ENCODE measurements around the gene DNAJC3.
"Not testable (repeated sequence)": the region's sequence is repeated elsewhere in the genome, so short reads cannot be mapped to it uniquely, and the experiment has no call there.

DNAJC3 gene

GRCh38 chr13:95644601-95645052, 32.3 kb upstream of the DNAJC3 start, which contains the start of gene DZIP1:
TSS of gene DZIP1 (minus strand) at chr13:95644706. CDS start at chr13:95642029, 2,677 bp downstream.
- in situ Hi-C loops (cut with HindIII; ENCODE audit: low pct_unique_long_range_greater_than_20kb, low sequenced_read_pairs), result no loop called here
- DNase-seq (ENCODE audit: low read depth in 1 of 2, low spot score in 1 of 2), result no peak
- no peak for TF ChIP-seq JUND (IDR thresholded peaks at IDR 0.05; ENCODE audit: low read depth)

- TF ChIP-seq JUND (IDR thresholded peaks at IDR 0.05; ENCODE audit: low read depth), result no peak
- in situ Hi-C loops (cut with HindIII; ENCODE audit: low pct_unique_long_range_greater_than_20kb, low sequenced_read_pairs), result no loop called here
- DNase-seq (ENCODE audit: low read depth in 1 of 2, low spot score in 1 of 2), result no peak
Observed at GRCh38 chr13:95647321-95647720, 29.6 kb upstream of the DNAJC3 start.

GRCh38 chr13:95650696-95651095, 26.2 kb upstream of the DNAJC3 start:
- in situ Hi-C loops (cut with HindIII; ENCODE audit: low pct_unique_long_range_greater_than_20kb, low sequenced_read_pairs), result no loop called here
- no peak for TF ChIP-seq JUND (IDR thresholded peaks at IDR 0.05; ENCODE audit: low read depth)
- no peak for DNase-seq (ENCODE audit: low read depth in 1 of 2, low spot score in 1 of 2)

- TF ChIP-seq JUND (IDR thresholded peaks at IDR 0.05; ENCODE audit: low read depth), result no peak
- in situ Hi-C loops (cut with HindIII; ENCODE audit: low pct_unique_long_range_greater_than_20kb, low sequenced_read_pairs), result no loop called here
Observed at GRCh38 chr13:95652244-95652764, 24.6 kb upstream of the DNAJC3 start.

GRCh38 chr13:95652821-95653220, 24.1 kb upstream of the DNAJC3 start:
- no peak for TF ChIP-seq JUND (IDR thresholded peaks at IDR 0.05; ENCODE audit: low read depth)
- DNase-seq (ENCODE audit: low read depth in 1 of 2, low spot score in 1 of 2), result no peak
- in situ Hi-C loops (cut with HindIII; ENCODE audit: low pct_unique_long_range_greater_than_20kb, low sequenced_read_pairs), result no loop called here

More at GRCh38 chr13:95652244-95652764, 24.6 kb upstream of the DNAJC3 start:
- DNase-seq (ENCODE audit: low read depth in 1 of 2, low spot score in 1 of 2), result no peak

- no peak for DNase-seq (ENCODE audit: low read depth in 1 of 2, low spot score in 1 of 2)
- in situ Hi-C loops (cut with HindIII; ENCODE audit: low pct_unique_long_range_greater_than_20kb, low sequenced_read_pairs), result no loop called here
- TF ChIP-seq JUND (IDR thresholded peaks at IDR 0.05; ENCODE audit: low read depth), result no peak
Observed at GRCh38 chr13:95656386-95657015, 20.4 kb upstream of the DNAJC3 start.

GRCh38 chr13:95659500-95659899, 17.4 kb upstream of the DNAJC3 start:
- in situ Hi-C loops (cut with HindIII; ENCODE audit: low pct_unique_long_range_greater_than_20kb, low sequenced_read_pairs), result no loop called here
- no peak for DNase-seq (ENCODE audit: low read depth in 1 of 2, low spot score in 1 of 2)
- TF ChIP-seq JUND (IDR thresholded peaks at IDR 0.05; ENCODE audit: low read depth), result no peak

- peak in 1 of 2 experiments; percentile 53 for DNase-seq (ENCODE audit: low read depth in 1 of 2, low spot score in 1 of 2)
- in situ Hi-C loops (cut with HindIII; ENCODE audit: low pct_unique_long_range_greater_than_20kb, low sequenced_read_pairs), result no loop called here
Observed at GRCh38 chr13:95660981-95661581, 15.9 kb upstream of the DNAJC3 start.

GRCh38 chr13:95667235-95667634, 9.7 kb upstream of the DNAJC3 start:
- DNase-seq (ENCODE audit: low read depth in 1 of 2, low spot score in 1 of 2); in situ Hi-C loops (cut with HindIII; ENCODE audit: low pct_unique_long_range_greater_than_20kb, low sequenced_read_pairs): not testable (repeated sequence)

More at GRCh38 chr13:95660981-95661581, 15.9 kb upstream of the DNAJC3 start:
- TF ChIP-seq JUND (IDR thresholded peaks at IDR 0.05; ENCODE audit: low read depth), result no peak

GRCh38 chr13:95671597-95671996, 5.3 kb upstream of the DNAJC3 start:
- no peak for TF ChIP-seq JUND (IDR thresholded peaks at IDR 0.05; ENCODE audit: low read depth)
- DNase-seq (ENCODE audit: low read depth in 1 of 2, low spot score in 1 of 2), result no peak
- in situ Hi-C loops (cut with HindIII; ENCODE audit: low pct_unique_long_range_greater_than_20kb, low sequenced_read_pairs), result no loop called here

- in situ Hi-C loops (cut with HindIII; ENCODE audit: low pct_unique_long_range_greater_than_20kb, low sequenced_read_pairs), result no loop called here
- peak in 1 of 2 experiments; percentile 6 for DNase-seq (ENCODE audit: low read depth in 1 of 2, low spot score in 1 of 2)
- no peak for TF ChIP-seq JUND (IDR thresholded peaks at IDR 0.05; ENCODE audit: low read depth)
Observed at GRCh38 chr13:95676105-95676761, 706 bp upstream of the DNAJC3 start.

- TF ChIP-seq JUND (IDR thresholded peaks at IDR 0.05; ENCODE audit: low read depth), result no peak
- in situ Hi-C loops (cut with HindIII; ENCODE audit: low pct_unique_long_range_greater_than_20kb, low sequenced_read_pairs), result no loop called here
- peak in 1 of 2 experiments; percentile 9 for DNase-seq (ENCODE audit: low read depth in 1 of 2, low spot score in 1 of 2)
Observed at GRCh38 chr13:95677564-95678266, 776 bp downstream of the DNAJC3 start.

Data from T47D (cell line).